ENCODE measurements around the gene TKFC.

The TKFC gene

GRCh38 chr11:61332797-61333549 is at the start of gene TKFC, which contains the start of gene DDB1:
TSS of gene TKFC (plus strand) at chr11:61333228. CDS start at chr11:61334729, 1,501 bp downstream.
TSS of gene DDB1 (minus strand) at chr11:61333105. CDS start at chr11:61332968, 137 bp downstream.
- peak; percentile 96 for DNase-seq

GRCh38 chr11:61283613-61284012 is 49.4 kb upstream of the TKFC start:
- no peak for DNase-seq

- no peak for DNase-seq
These were observed 45.6 kb upstream of the TKFC start for GRCh38 chr11:61287338-61287977.

- no peak for DNase-seq
These were observed 41.9 kb upstream of the TKFC start for GRCh38 chr11:61290905-61291690.

GRCh38 chr11:61292356-61292755 is 40.7 kb upstream of the TKFC start:
- no peak for DNase-seq

GRCh38 chr11:61293867-61294716 is 38.9 kb upstream of the TKFC start:
- no peak for DNase-seq

GRCh38 chr11:61294717-61295595 is 38.1 kb upstream of the TKFC start, which contains the start of gene VWCE:
TSS of gene VWCE (minus strand) at chr11:61295316. CDS start at chr11:61295037, 279 bp downstream.
- peak; percentile 40 for DNase-seq

GRCh38 chr11:61295596-61295926 is 37.5 kb upstream of the TKFC start:
- no peak for DNase-seq

- no peak for DNase-seq
These were observed 35.7 kb upstream of the TKFC start for GRCh38 chr11:61297341-61297740.

- no peak for DNase-seq
These were observed 35.3 kb upstream of the TKFC start for GRCh38 chr11:61297746-61298145.

GRCh38 chr11:61298663-61299244 is 34.3 kb upstream of the TKFC start:
- DNase-seq: no peak

GRCh38 chr11:61302550-61302949 is 30.5 kb upstream of the TKFC start:
- no peak for DNase-seq

GRCh38 chr11:61303725-61304124 is 29.3 kb upstream of the TKFC start:
- no peak for DNase-seq

- DNase-seq: no peak
These were observed 27.6 kb upstream of the TKFC start for GRCh38 chr11:61305417-61305816.

- no peak for DNase-seq
These were observed 26.8 kb upstream of the TKFC start for GRCh38 chr11:61306221-61306620.

- no peak for DNase-seq
These were observed 25.7 kb upstream of the TKFC start for GRCh38 chr11:61307354-61307753.

GRCh38 chr11:61309141-61309540 is 23.9 kb upstream of the TKFC start:
- no peak for DNase-seq

- DNase-seq: no peak
These were observed 23.3 kb upstream of the TKFC start for GRCh38 chr11:61309739-61310138.

GRCh38 chr11:61310749-61311148 is 22.3 kb upstream of the TKFC start:
- no peak for DNase-seq

GRCh38 chr11:61315260-61315659 is 17.8 kb upstream of the TKFC start:
- no peak for DNase-seq
